ENCODE measurements around the gene MALRD1.

DNA sequence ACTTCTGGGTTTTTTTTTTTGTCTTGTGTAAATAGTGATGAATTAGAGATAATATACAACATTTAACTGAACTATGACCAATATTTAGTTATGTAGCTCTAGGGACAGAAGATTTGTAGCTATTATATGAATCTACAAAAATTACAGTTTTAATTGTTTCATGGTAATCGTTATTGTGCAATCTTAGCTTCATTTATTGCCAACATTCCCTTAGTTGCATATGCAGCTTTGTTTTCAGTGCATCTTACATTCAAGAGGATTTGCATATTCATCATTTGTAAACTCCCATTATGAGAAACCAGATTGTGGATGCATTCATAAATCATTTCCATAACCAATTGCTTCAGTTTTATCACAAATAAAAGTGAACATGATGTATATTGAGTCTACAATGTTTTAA, 68.8 kb downstream of the MALRD1 start:
- no peak for TF ChIP-seq EZH2phosphoT487 (IDR thresholded peaks at IDR 0.05; ENCODE audit: low read depth)
- TF ChIP-seq, protein P1, sequence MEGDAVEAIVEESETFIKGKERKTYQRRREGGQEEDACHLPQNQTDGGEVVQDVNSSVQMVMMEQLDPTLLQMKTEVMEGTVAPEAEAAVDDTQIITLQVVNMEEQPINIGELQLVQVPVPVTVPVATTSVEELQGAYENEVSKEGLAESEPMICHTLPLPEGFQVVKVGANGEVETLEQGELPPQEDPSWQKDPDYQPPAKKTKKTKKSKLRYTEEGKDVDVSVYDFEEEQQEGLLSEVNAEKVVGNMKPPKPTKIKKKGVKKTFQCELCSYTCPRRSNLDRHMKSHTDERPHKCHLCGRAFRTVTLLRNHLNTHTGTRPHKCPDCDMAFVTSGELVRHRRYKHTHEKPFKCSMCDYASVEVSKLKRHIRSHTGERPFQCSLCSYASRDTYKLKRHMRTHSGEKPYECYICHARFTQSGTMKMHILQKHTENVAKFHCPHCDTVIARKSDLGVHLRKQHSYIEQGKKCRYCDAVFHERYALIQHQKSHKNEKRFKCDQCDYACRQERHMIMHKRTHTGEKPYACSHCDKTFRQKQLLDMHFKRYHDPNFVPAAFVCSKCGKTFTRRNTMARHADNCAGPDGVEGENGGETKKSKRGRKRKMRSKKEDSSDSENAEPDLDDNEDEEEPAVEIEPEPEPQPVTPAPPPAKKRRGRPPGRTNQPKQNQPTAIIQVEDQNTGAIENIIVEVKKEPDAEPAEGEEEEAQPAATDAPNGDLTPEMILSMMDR (IDR thresholded peaks at IDR 0.05; ENCODE audit: low read depth, low read length): no peak

Measured in OCI-LY3 (cell line).